H54 (cell line): Measurements from ENCODE around the gene PID1.

Experiments used
- DNase-seq: peaks from one replicate; pipeline ENCODE4 v3.0.0; 2011; ENCODE audit warnings: low spot score, mixed read lengths; ENCODE audit not compliant: insufficient read length
- FAIRE-seq: peaks from 3 replicates; lab custom pipeline; 2011; peaks lifted over from hg19 to GRCh38; lab: Jason Lieb, UNC
- POLR2A ChIP-seq: IDR thresholded peaks from 2 replicates; pipeline ENCODE4 v1.6.1; 2011; ENCODE audit warnings: low read depth, mild to moderate bottlenecking, low read length

The PID1 gene

DNA sequence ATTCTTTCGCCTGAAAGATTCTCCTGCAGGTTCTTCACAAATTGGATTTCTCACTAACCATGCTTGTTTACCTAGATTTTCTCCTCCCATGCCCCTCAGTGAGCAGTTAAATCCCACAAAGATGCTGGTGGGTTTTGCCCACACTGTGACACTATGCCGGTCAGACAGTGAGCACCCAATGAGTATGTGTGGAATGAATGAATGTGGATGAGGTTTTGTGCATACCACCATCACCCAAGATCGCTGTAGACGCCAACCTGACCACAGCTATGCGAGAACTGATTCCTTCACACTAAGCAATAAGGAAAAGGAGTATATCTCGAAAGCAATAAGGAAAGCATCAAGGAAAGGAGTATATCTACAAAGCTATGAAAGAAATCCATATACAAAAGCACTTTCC lies 116.7 kb downstream of the PID1 start:
- DNase-seq (peak; percentile 12), FAIRE-seq (peak; percentile 83)
- TF ChIP-seq POLR2A, result no peak

DNA sequence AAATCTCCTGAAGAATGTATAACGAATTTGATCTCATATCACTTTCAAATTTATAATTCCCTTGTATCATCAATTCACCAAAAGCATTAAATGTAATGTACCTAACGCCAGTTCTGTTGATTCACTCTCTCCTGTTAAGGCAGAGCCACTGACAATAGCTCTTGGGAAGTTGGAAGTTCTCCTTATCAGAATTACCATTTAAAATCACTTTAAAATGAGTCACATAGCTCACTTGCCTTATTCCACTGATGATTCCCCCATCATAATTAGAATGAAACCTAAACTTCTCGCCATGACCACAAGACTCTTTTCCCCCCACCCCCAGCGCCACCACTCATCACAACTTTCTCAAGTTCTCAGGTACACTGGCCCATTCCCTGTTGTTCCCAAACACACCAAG lies 117.1 kb downstream of the PID1 start:
- FAIRE-seq (no peak), DNase-seq (no peak)
- no peak for TF ChIP-seq POLR2A

DNA sequence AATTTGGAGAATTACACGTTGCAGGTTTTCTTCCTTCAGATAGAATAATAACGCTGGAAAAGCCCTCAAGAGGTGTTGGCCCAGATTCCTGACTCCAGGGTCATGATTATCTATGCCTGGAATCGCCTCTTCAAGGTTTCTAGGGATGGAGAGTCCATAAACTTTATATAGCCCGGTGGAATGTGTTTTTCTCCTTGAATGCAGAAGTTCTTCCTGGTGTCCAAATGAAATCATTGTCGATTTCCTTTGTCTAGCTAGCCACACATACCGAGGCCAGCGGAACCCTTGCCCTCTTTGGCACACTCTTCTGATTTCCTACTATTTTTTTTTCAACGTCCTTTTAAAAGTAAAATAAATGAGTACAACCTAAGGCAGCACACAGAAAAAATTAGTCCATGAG lies 117.8 kb downstream of the PID1 start:
- no peak for TF ChIP-seq POLR2A
- FAIRE-seq (no peak), DNase-seq (no peak)

DNA sequence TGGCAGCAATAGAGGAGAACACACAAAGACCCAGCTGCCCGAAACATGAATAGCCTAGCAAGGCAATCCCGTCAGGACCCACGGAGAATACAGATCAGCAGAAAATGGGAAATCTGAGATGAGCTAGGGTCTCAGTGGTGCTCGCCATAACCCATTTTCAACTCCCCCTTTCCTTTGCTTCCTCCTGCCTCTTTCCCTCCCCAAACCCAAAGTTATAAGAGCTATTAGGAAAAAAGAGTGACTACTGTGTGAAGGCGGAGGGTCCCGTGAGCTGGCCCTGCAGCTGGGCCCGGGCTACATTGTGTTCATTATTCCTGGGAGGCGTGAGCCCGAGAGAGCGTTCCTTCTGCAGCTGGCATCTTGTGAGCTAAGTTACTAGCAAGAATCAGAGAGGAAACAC lies 118.4 kb downstream of the PID1 start:
- FAIRE-seq, result no peak
- no peak for DNase-seq
- no peak for TF ChIP-seq POLR2A

DNA sequence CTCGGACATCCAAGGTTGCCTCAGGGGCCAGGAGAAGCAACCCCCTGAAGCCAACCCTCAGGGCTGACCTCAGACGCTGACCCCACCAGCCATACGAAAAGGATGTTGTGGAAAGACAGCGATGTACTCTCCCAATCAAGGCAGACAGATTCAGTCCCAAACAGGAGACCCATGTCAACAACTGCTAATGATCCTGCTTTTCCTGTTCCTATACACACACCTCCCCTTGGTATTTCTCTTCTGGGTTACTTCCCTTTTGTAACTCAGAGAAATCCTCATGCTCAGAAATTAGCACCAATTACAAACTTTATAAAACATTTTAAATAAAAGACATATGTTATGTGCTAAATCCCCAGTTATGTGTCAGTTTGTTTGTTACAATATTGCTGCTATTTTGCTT lies 120.8 kb downstream of the PID1 start:
- TF ChIP-seq POLR2A, result no peak
- DNase-seq (no peak), FAIRE-seq (no peak)

DNA sequence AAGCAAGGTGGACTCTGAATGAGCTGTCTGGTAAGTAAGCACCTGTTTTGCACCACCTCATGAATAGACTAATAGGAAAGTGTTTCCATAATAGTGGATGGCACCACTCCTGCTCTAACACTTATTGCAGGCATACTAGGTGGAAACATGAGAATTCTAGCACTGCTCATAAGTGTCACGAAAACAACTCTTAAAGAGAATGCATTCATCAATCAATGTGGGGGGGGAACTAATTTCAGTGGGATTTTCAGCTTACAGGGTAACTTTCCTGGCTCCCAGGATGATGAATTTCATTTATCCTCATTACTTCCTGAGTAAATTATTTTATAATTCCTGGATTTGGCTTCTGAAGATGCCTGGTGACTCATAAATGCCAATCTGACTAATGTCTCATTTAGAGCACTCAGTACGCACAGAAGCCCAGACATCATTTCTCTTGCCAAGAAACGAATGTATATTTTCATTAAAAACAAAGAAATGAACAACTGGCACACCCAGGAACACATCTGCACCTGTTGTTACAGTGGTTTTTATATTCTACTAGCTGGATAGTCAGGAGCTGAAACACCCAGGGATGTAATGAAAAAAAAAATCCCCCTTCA lies 129.6 kb downstream of the PID1 start:
- FAIRE-seq, result no peak
- DNase-seq, result no peak
- TF ChIP-seq POLR2A, result no peak

DNA sequence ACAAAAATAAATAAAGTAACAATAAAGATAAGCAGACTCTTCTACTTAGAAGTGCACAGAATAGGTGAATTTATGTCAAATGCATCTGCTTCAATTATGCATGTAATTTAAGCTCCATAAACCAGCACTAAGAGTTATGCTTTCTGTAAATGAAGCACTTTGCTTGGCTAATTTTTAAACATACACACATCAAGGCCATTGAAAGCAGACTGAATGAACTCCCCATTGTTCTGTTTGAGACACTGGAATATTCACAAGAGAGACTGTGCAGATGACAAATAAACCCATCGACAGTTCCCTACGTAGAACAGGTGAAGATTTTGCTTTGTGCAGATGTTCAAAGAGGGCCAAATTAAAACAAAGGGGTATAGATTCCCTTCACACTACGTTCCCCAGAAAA lies 133.4 kb downstream of the PID1 start:
- no peak for FAIRE-seq
- no peak for DNase-seq
- no peak for TF ChIP-seq POLR2A

DNA sequence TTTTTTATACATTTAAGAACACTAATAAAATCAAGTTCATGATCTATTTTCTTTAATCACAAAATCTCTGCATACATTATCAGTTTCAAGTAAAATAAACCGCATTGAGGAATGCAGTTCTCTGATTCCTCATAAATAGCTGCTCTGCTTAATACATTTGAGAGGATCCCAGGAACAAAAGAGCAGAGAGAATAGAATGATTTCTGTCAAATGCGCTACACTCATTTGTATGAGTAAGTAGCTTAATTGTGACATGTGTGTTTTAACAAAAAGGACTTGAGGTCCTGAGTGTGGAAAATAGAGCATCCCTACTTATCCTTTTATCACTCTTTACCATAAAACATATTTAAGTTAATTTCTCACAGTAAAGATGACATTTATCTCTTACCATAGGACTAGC lies 134.0 kb downstream of the PID1 start:
- no peak for DNase-seq
- TF ChIP-seq POLR2A, result no peak
- FAIRE-seq, result no peak

DNA sequence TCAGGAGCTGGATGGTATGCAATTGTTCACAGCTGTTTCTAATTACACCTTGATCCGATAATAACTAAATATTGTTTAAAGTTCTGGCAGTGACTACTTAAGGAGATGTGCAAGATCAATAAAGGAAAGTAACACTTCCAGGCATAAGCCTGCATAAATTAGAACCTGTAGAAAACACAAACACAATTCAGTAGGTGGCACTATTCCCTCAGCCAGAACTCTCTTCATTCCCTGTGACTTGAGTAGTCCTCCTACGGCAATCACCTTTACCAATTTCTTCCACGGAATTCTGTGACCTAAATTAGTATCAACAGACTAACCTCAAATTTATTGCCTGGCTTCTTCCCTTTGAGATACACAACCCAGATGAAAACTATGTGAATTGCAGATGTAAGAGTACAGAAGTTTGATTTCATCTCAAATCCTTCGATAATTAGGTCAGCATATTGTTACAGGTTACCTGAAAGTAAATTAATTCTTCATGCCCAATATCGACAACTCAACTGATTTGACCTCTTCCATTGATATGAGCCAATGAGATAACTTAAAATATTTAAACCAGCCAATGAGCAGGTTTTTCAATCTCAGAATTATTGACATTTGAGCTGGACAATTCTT lies 137.8 kb downstream of the PID1 start:
- peak; percentile 41 for FAIRE-seq
- DNase-seq, result no peak
- TF ChIP-seq POLR2A, result no peak

DNA sequence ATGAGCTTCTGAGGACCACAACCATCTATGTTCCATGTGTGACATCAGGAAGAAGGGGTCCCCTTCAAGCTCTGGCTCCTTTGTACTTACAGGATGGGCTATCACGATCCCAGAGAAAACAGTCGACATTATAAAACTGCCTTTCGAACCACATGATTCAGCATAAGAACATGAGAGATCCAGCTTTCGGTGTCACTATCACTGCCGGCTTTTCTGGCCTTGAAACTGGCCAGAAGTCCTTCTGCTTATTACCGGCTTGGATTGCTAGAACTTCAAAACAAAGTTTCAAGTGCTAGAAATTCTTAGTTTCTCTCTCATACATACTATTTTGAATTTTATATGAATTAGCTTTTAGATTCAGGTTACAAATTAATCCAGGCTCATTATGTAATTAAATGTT lies 138.9 kb downstream of the PID1 start:
- FAIRE-seq, result no peak
- no peak for TF ChIP-seq POLR2A
- DNase-seq, result no peak

DNA sequence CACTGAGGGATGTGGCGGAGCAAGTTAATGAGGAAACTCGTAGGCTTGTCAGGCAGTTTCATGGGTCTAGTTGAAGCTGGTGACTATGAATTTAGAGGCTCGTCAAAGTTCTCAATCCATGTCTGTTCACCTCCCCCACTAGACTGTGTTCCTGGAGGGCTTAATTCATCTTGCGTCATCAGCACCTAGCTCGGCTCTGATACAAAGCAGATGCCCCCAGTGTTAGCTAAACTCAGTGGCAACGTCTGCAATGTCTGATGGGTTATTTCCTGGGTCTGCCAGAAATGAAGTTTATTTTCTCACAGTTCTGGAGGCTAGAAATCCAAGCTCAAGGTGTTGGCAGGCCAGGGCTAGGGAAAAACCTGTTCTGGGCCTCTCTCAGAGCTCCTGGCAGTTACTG lies 140.6 kb downstream of the PID1 start:
- TF ChIP-seq POLR2A, result no peak
- no peak for DNase-seq
- FAIRE-seq, result no peak

DNA sequence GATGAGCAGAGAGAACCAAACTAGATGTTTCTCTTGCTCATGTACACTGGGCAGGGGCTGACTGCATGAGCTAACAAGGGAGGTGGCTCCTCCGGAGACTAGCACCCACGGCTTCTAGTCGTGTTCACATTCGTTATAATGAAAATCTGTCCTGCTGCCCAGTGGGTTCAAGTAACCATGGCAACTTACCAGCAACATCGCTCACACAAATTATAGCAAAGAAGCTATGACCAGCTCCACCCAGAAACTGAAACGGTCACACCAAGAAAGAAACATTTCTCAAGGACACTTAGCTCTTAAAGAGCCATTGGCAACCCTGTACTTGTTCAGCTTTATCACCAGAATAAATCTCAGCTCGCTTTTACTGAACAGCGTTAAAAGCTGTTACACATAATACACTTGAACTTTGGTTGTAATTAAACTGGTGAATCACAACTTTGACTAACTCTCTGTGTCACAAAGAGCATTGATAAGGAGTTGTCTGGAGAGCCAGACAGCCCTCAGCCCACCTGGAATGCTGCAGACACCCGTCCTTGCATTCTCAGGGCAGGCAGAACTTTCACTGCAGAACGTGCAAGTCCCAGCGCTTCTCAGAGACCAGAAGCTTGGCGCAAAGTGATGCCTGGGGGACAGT lies 141.2 kb downstream of the PID1 start:
- FAIRE-seq (peak; percentile 20), DNase-seq (no peak)
- TF ChIP-seq POLR2A, result no peak

DNA sequence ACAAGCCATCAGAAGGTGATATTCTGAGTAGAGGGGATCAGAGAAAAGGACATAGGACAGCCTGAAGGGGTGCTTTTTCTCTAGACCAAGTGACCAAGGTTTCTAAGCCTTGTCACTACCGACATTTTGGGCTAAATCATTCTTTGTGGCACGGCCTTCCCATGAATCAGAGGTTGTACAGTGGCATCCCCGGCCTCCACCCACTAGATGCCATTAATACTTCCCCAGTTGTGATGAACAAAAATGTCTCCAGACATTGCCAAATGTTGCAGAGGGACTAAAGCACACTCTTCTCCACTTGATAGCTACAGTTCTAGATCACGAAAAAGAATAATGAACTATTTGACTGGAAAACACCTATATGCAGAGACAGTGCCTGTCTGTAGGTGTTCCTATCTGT lies 143.6 kb downstream of the PID1 start:
- DNase-seq (no peak), FAIRE-seq (no peak)
- no peak for TF ChIP-seq POLR2A

DNA sequence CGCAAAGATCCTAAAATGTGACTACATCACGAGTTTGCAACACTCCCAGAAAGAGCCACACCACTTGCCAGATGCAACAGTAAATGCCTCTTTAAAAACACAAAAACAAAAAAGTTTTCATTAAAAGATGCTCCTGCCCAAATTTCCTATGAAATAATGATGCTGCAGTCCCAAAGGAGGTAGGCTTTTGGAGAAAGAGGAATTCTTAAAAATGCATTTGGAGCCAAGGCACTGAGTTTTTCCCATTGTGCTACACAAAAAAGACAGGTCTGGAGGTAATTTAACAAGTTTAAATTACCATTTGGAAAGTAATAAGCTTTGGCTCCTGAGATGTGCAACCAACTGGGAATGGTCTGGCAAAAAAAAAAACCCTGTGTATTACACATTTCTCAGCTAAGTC lies 145.0 kb downstream of the PID1 start:
- no peak for TF ChIP-seq POLR2A
- FAIRE-seq (no peak), DNase-seq (no peak)

DNA sequence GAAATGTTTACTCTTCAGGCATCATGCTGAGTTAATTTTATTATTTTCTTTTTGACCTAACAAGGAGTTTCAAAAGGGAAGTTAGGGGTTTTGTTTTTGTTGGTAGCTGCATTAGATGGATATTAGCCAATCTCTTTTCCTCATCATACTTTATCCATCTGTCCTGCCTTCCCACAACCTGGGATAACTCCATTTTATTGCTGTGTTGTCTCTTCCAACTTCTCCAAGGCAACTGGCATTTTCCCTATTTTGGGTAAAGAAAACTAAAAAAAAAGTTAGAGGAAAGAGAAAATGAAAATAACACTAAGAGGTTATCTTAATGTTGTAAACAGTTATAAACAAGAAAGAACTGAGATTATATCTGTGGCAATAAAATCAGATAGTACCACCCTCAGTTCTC lies 147.0 kb downstream of the PID1 start:
- TF ChIP-seq POLR2A, result no peak
- no peak for DNase-seq
- FAIRE-seq, result no peak

DNA sequence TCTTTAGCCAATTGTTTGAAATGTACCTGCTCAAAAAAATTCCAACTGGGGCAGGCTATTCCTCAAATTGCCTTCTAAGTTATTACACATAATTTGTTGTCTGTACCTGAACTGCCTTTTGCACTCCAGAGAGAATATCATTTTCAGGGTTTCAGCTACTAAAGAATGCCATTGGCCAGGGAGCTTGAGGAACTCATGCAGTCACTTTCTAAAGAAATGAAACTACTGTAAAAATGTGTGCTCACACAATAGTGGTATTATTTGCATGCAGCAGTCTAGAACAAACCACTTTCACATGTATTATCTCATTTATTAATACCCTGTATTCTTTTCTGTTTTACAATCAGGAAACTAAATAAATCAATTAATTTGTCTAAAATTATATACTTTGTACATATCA lies 152.2 kb downstream of the PID1 start:
- TF ChIP-seq POLR2A, result no peak
- no peak for FAIRE-seq
- no peak for DNase-seq
